IMR-90 (cell line): ENCODE results near the gene RBM44. TPM values are rescaled to one million over a fixed set of nuclear protein-coding genes. Genes with fewer than 3 reads are reported as not detected.

Experiments
- ATAC-seq: fragments of 200-7000 bp; cut with Tn5 transposase; 2 replicates; pipeline ENCODE4 v1.9.1; 2020; ENCODE audit warnings: low read depth, mild to moderate bottlenecking, moderate library complexity
- BruUV-seq: library from RNA; stranded (reverse); fragments of 400-500 nt; replicated peaks from 2 replicates; lab custom pipeline; 2021; lab: Mats Ljungman, UMichigan
- CTCF ChIA-PET: fragments of 300-600 bp; formaldehyde crosslinking; extraction: SDS; loops from one replicate; lab custom pipeline; 2021; ENCODE audit warnings: antibody characterized with exemption; lab: Yijun Ruan, JAX
- POLR2A ChIA-PET: fragments of 300-600 bp; sonication (Branson Sonifier 250); formaldehyde crosslinking; loops from one replicate; lab custom pipeline; 2022; ENCODE audit warnings: antibody characterized with exemption; ENCODE audit not compliant: unreplicated experiment; lab: Charles Lee
- DNase-seq: peaks from one replicate; pipeline ENCODE4 v3.0.0; 2013
- H2AFZ ChIP-seq: replicated peaks from 2 replicates; pipeline ENCODE3; 2013; ENCODE audit warnings: low read length, mild to moderate bottlenecking; ENCODE audit not compliant: poor library complexity
- H2AK5ac ChIP-seq: 2 replicates; pipeline ENCODE4 v1.6.1; 2013; ENCODE audit warnings: low read depth, low read length, inconsistent platforms
- H2AK9ac ChIP-seq: replicated peaks from 2 replicates; pipeline ENCODE3; 2013; ENCODE audit warnings: mild to moderate bottlenecking, low read depth, low read length, moderate library complexity; ENCODE audit not compliant: poor library complexity
- H2BK120ac ChIP-seq: 2 replicates; pipeline ENCODE4 v1.6.1; 2013; ENCODE audit warnings: low read depth, low read length, inconsistent platforms
- H2BK15ac ChIP-seq: 3 replicates; pipeline ENCODE4 v1.6.1; 2013; ENCODE audit warnings: low read depth, low read length, inconsistent platforms
- H2BK20ac ChIP-seq: 2 replicates; pipeline ENCODE4 v1.6.1; 2013; ENCODE audit warnings: low read depth, mild to moderate bottlenecking, inconsistent platforms, low read length, moderate library complexity
- H2BK5ac ChIP-seq: 2 replicates; pipeline ENCODE4 v1.6.1; 2013; ENCODE audit warnings: mild to moderate bottlenecking, low read depth, low read length, inconsistent platforms; ENCODE audit not compliant: poor library complexity, severe bottlenecking
- H3K14ac ChIP-seq: replicated peaks from 2 replicates; pipeline ENCODE4 v1.6.1; 2013; ENCODE audit warnings: low read depth, low read length, inconsistent platforms
- H3K18ac ChIP-seq: 2 replicates; pipeline ENCODE4 v1.6.1; 2013; ENCODE audit warnings: low read depth, low read length, control low read depth
- H3K23ac ChIP-seq: 2 replicates; pipeline ENCODE4 v1.6.1; 2013; ENCODE audit warnings: low read depth, low read length, inconsistent platforms
- H3K27ac ChIP-seq: 2 replicates; pipeline ENCODE4 v1.5.1; 2013; ENCODE audit warnings: mild to moderate bottlenecking, control low read depth, low read length; ENCODE audit not compliant: insufficient read depth
- H3K27me3 ChIP-seq: 2 replicates; pipeline ENCODE4 v1.6.1; 2013; ENCODE audit warnings: low read length; ENCODE audit not compliant: control insufficient read depth, insufficient read depth
- H3K36me3 ChIP-seq: 2 replicates; pipeline ENCODE4 v1.6.1; 2013; ENCODE audit warnings: low read length, mixed read lengths; ENCODE audit not compliant: control insufficient read depth, insufficient read depth
- H3K4ac ChIP-seq: 2 replicates; pipeline ENCODE4 v1.6.1; 2013; ENCODE audit warnings: low read depth, low read length, inconsistent platforms
- H3K4me1 ChIP-seq: 2 replicates; pipeline ENCODE4 v1.6.1; 2013; ENCODE audit warnings: low read length, mixed read lengths; ENCODE audit not compliant: control insufficient read depth, insufficient read depth
- H3K4me2 ChIP-seq: 2 replicates; pipeline ENCODE4 v1.6.1; 2013; ENCODE audit warnings: low read depth, mild to moderate bottlenecking, control low read depth, low read length, moderate library complexity
- H3K4me3 ChIP-seq: 2 replicates; pipeline ENCODE4 v1.5.1; 2013; ENCODE audit warnings: low read depth, mild to moderate bottlenecking, control low read depth, low read length, moderate library complexity; ENCODE audit not compliant: insufficient read depth
- H3K56ac ChIP-seq: 2 replicates; pipeline ENCODE4 v1.6.1; 2013; ENCODE audit warnings: low read length, inconsistent platforms; ENCODE audit not compliant: insufficient read depth; ENCODE audit errors: extremely low read depth
- H3K79me1 ChIP-seq, 2 experiments: 2 replicates each; pipeline ENCODE4 v1.6.1; 2013; ENCODE audit warnings: low read length in 2 of 2, inconsistent platforms in 1 of 2, low read depth in 1 of 2
- H3K9ac ChIP-seq: 2 replicates; pipeline ENCODE4 v1.6.1; 2013; ENCODE audit warnings: low read depth, low read length, control low read depth
- H3K9me1 ChIP-seq: 2 replicates; pipeline ENCODE4 v1.6.1; 2013; ENCODE audit warnings: low read length, inconsistent platforms; ENCODE audit not compliant: insufficient read depth
- H3K9me3 ChIP-seq: 2 replicates; pipeline ENCODE4 v1.6.1; 2013; ENCODE audit warnings: low read length; ENCODE audit not compliant: control insufficient read depth, insufficient read depth
- H4K20me1 ChIP-seq: 2 replicates; pipeline ENCODE4 v1.6.1; 2013; ENCODE audit warnings: low read length, inconsistent platforms; ENCODE audit not compliant: insufficient read depth
- H4K5ac ChIP-seq: 2 replicates; pipeline ENCODE4 v1.6.1; 2013; ENCODE audit warnings: mild to moderate bottlenecking, low read depth, low read length, control low read depth
- H4K8ac ChIP-seq, 2 experiments: 2 replicates each; pipeline ENCODE4 v1.6.1; 2013; ENCODE audit warnings: low read depth in 2 of 2, low read length in 2 of 2, control low read depth in 1 of 2, inconsistent platforms in 1 of 2
- H4K91ac ChIP-seq: 2 replicates; pipeline ENCODE4 v1.6.1; 2013; ENCODE audit warnings: low read depth, low read length, inconsistent platforms; ENCODE audit not compliant: insufficient read depth
- BHLHE40 ChIP-seq: fragments of 150-350 bp; IDR thresholded peaks from 2 replicates; pipeline ENCODE4 v1.6.1; 2016; ENCODE audit warnings: mild to moderate bottlenecking, low read depth, low read length
- WGBS, 2 experiments: methylation state at CpG; one replicate each; pipeline versions ENCODE4 v1.1.5 to v1.1.7; 2013; ENCODE audit warnings: missing lambda C conversion rate in 2 of 2; ENCODE audit not compliant: insufficient read length in 1 of 2; ENCODE audit errors: extremely low coverage in 2 of 2; 5-methylcytosine and 5-hydroxymethylcytosine counted together
- dilution Hi-C: fragments of 300-500 bp; cut with HindIII; formaldehyde crosslinking; loops from one replicate; pipeline ENCODE4 v1.14.3; 2018; ENCODE audit warnings: low sequenced_read_pairs; ENCODE audit not compliant: unreplicated experiment
- in situ Hi-C: fragments of 300-500 bp; cut with MboI; formaldehyde crosslinking; loops from 3 replicates; pipeline ENCODE4 v1.14.3; 2019; ENCODE audit warnings: low sequenced_read_pairs, inconsistent platforms, mixed read lengths
- intact Hi-C: fragments of 100-400 bp; cut with micrococcal nuclease; formaldehyde crosslinking; loops from 2 replicates; pipeline ENCODE4 v1.10.0; 2022
- microRNA-seq, 2 experiments: library from miRNA; stranded (forward) in 1 of 2; unstranded in 1 of 2; fragments of 10-50 nt in 1 of 2; fragments of <30 nt in 1 of 2; gene quantifications in 1 of 2; microRNA quantifications in 1 of 2; one replicate each; pipeline versions ENCODE3 to v1.1.0; 2013 to 2020; ENCODE audit not compliant: insufficient read depth in 1 of 2, insufficient read length in 1 of 2, unreplicated experiment in 1 of 2
- polyA plus RNA-seq, 3 experiments: library from polyadenylated mRNA; depleted of rRNA; stranded (reverse); fragments of >200 nt; gene quantifications; 2 replicates each; pipeline ENCODE4 v1.2.3, GENCODE V29; 2012; ENCODE audit warnings: low replicate concordance in 1 of 3
- small RNA-seq, 5 experiments: library from RNA; depleted of rRNA; stranded (forward); fragments of <200 nt; gene quantifications; one replicate each; pipeline ENCODE3, GENCODE V24; 2012
- total RNA-seq: library from RNA; depleted of rRNA; stranded (reverse); fragments of >200 nt; gene quantifications from 2 replicates; pipeline ENCODE4 v1.2.3, GENCODE V29; 2012; rRNA removed

Gene RBM44
- total and polyA plus RNA-seq, 2 of the 4 experiments (the other 2 are of a cell fraction): 0.14 to 0.18 TPM

DNA sequence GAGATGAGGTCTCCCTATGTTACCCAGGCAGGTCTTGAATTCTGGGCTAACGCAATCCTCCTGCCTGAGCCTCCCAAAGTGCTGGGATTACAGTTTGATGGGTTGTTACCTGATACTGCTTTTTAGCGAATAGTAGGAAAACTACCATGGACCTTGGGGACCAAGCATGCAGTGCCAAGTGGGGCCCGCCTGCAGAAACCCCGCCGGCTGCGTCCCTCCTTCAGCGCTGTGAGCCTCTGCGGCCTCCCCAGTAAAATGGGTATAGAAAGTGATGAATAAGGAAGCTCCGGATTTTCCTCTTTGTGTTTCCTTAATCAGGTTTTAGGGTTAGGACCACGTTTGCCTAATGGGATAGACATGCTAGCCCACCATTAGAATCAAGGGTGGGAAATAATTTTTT, 91.2 kb downstream of the RBM44 start:
- no peak overlapping the region for H3K4me2 ChIP-seq
- no peak overlapping the region for H2BK20ac ChIP-seq
- DNase-seq (no peak), ATAC-seq (no peak)
- H3K4me1 ChIP-seq: peaks cover 5% of the 10 kb centered on the region; the same call in 1 of the 2 replicates
- intact Hi-C loops: no loop called here
- no peaks in the 10 kb centered on the region for H3K36me3 ChIP-seq
- H2AK5ac ChIP-seq: no peak overlapping the region
- H3K9ac ChIP-seq: no peak overlapping the region
- no peak overlapping the region for H4K8ac ChIP-seq
- ChIA-PET POLR2A (no interaction called here), CTCF (no interaction called here)
- no peaks in the 10 kb centered on the region for H3K27me3 ChIP-seq
- dilution Hi-C loops: no loop called here
- WGBS, 2 experiments: no CpG with 5 or more reads among the region's 10 CpGs
- H3K79me1 ChIP-seq: peaks cover 0 to 4% of the 10 kb centered on the region in 2 experiments; a peak in 1 of 4 replicates
- no peak overlapping the region for H3K27ac ChIP-seq
- H3K4ac ChIP-seq: no peak overlapping the region
- H3K14ac ChIP-seq: no peak overlapping the region
- no peak overlapping the region; the same call in 1 of the 2 replicates for H2BK120ac ChIP-seq
- no peak overlapping the region for H2BK15ac ChIP-seq
- no peak for TF ChIP-seq BHLHE40
- H2BK5ac ChIP-seq: no peak overlapping the region
- H3K9me1 ChIP-seq: peaks cover 15% of the 10 kb centered on the region
- no peak overlapping the region for H3K23ac ChIP-seq
- no peak overlapping the region for H2AK9ac ChIP-seq
- BruUV-seq: no TSS peak
- no peak overlapping the region for H4K91ac ChIP-seq
- H3K4me3 ChIP-seq: no peak overlapping the region
- H4K20me1 ChIP-seq: no peaks in the 10 kb centered on the region
- no peak overlapping the region for H3K18ac ChIP-seq
- no peak overlapping the region for H4K5ac ChIP-seq
- no peak overlapping the region for H2AFZ ChIP-seq
- H3K56ac ChIP-seq: no peak overlapping the region
- in situ Hi-C loops: no loop called here
- H3K9me3 ChIP-seq: no peaks in the 10 kb centered on the region

Small RNA genes lying within 50 kb of the gene (microRNA-seq; reads per million reads assigned to microRNA genes)
- gene RF00157 (ENCODE audit: insufficient read depth, insufficient read length): not detected

Small RNA genes lying within 50 kb of the gene (small RNA-seq; reads per million reads assigned to genes)
- 0 reads per million in 5 experiments for gene RF00157

Other genes starting within 250 kb of the RBM44 start
- not detected in 2 replicates for gene PRLH, start 232.2 kb upstream of the RBM44 start, total RNA-seq
- not detected in 2 replicates for gene PRLH, start 232.2 kb upstream of the RBM44 start, polyA plus RNA-seq (2012; rRNA removed)
- gene RAB17, start 208.0 kb upstream of the RBM44 start, total RNA-seq: not detected in 2 replicates
- 0.17 and 0.41 TPM in 2 replicates for gene RAB17, start 208.0 kb upstream of the RBM44 start, polyA plus RNA-seq (2012; rRNA removed)
- gene LRRFIP1, start 171.2 kb upstream of the RBM44 start, total RNA-seq: 52.2 and 63.0 TPM in 2 replicates
- gene LRRFIP1, start 171.2 kb upstream of the RBM44 start, polyA plus RNA-seq (2012; rRNA removed): 47.4 and 54.4 TPM in 2 replicates
- gene RAMP1, start 60.8 kb downstream of the RBM44 start, total RNA-seq: 15.8 and 19.2 TPM in 2 replicates
- 77.1 and 100.0 TPM in 2 replicates for gene RAMP1, start 60.8 kb downstream of the RBM44 start, polyA plus RNA-seq (2012; rRNA removed)
- gene UBE2F, start 168.2 kb downstream of the RBM44 start, total RNA-seq: 44.6 and 59.4 TPM in 2 replicates
- 53.5 and 59.8 TPM in 2 replicates for gene UBE2F, start 168.2 kb downstream of the RBM44 start, polyA plus RNA-seq (2012; rRNA removed)